ENCODE results near the gene MYO1D. TPM values are rescaled to one million over a fixed set of nuclear protein-coding genes. Genes with fewer than 3 reads are reported as not detected.

MYO1D gene
- total RNA-seq, 1 experiment from 2014 or later, result 23.5 TPM

- Histone ChIP-seq H3K27ac (ENCODE audit: low read length) (no peak overlapping the region), H3K36me3 (ENCODE audit: low read depth, low read length) (no peaks in the 10 kb centered on the region), H4K20me1 (ENCODE audit: low read length) (no peaks in the 10 kb centered on the region), H3F3A (ENCODE audit: low read length, unreplicated experiment) (no peaks in the 10 kb centered on the region), H3K27me3 (ENCODE audit: low read length) (no peaks in the 10 kb centered on the region), H3K9me2 (replicated peaks; ENCODE audit: low read length) (no peaks in the 10 kb centered on the region), H3K4me2 (ENCODE audit: low read length) (no peak overlapping the region), H3K9ac (ENCODE audit: low read length) (no peak overlapping the region), H3K9me3 (ENCODE audit: low read length) (no peaks in the 10 kb centered on the region), H3K4me1 (ENCODE audit: insufficient read depth, low read length) (no peaks in the 10 kb centered on the region), H3K79me2 (ENCODE audit: low read length) (no peaks in the 10 kb centered on the region), H3K4me3 (ENCODE audit: low read length) (no peak overlapping the region), H2AFZ (ENCODE audit: low read length) (no peak overlapping the region)
- no peak for DNase-seq
- ATAC-seq, result no peak
- no peak for TF ChIP-seq EZH2phosphoT487 (IDR thresholded peaks at IDR 0.05; ENCODE audit: borderline replicate concordance, low read length)
- no peak for TF ChIP-seq EZH2 (IDR thresholded peaks at IDR 0.05; ENCODE audit: low read length, unreplicated experiment)
- TF ChIP-seq, protein P1, sequence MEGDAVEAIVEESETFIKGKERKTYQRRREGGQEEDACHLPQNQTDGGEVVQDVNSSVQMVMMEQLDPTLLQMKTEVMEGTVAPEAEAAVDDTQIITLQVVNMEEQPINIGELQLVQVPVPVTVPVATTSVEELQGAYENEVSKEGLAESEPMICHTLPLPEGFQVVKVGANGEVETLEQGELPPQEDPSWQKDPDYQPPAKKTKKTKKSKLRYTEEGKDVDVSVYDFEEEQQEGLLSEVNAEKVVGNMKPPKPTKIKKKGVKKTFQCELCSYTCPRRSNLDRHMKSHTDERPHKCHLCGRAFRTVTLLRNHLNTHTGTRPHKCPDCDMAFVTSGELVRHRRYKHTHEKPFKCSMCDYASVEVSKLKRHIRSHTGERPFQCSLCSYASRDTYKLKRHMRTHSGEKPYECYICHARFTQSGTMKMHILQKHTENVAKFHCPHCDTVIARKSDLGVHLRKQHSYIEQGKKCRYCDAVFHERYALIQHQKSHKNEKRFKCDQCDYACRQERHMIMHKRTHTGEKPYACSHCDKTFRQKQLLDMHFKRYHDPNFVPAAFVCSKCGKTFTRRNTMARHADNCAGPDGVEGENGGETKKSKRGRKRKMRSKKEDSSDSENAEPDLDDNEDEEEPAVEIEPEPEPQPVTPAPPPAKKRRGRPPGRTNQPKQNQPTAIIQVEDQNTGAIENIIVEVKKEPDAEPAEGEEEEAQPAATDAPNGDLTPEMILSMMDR (conservative IDR thresholded peaks at IDR 0.05; ENCODE audit: low read depth, low read length), result no peak
- ChIA-PET CTCF (no interaction called here), POLR2A (ENCODE audit: unreplicated experiment) (no interaction called here)
- BruUV-seq (replicated peaks), result no TSS peak
- intact Hi-C loops (cut with micrococcal nuclease), result no loop called here
These were observed 40.9 kb upstream of the MYO1D start for GRCh38 chr17:32917842-32918241.

DNA sequence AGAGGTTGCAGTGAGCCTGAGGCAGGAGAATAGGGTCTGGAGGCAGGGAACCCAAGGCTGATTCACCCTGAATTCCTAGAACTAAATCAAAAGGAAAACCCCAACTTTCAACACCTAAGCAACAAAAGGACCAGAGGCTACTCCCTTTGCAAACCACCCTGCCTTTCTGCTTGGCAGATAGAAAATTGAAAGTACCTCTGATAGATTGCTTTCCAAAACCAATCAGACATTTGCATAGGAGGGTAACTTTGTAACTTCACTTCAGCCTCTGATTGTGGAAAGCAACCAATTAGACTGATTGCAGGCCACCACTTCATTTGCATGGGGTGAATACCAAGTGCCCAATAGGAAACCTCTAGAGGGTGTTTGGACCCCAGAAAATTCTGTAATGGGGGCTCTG lies 40.2 kb upstream of the MYO1D start:
- DNase-seq, result no peak
- Histone ChIP-seq H3K9me3 (ENCODE audit: low read length) (no peaks in the 10 kb centered on the region), H3K4me2 (ENCODE audit: low read length) (no peak overlapping the region), H3K4me3 (ENCODE audit: low read length) (no peak overlapping the region), H3K27ac (ENCODE audit: low read length) (no peak overlapping the region), H3F3A (ENCODE audit: low read length, unreplicated experiment) (no peaks in the 10 kb centered on the region), H3K27me3 (ENCODE audit: low read length) (no peaks in the 10 kb centered on the region), H3K79me2 (ENCODE audit: low read length) (no peaks in the 10 kb centered on the region), H4K20me1 (ENCODE audit: low read length) (no peaks in the 10 kb centered on the region), H3K36me3 (ENCODE audit: low read depth, low read length) (no peaks in the 10 kb centered on the region), H3K9me2 (replicated peaks; ENCODE audit: low read length) (no peaks in the 10 kb centered on the region), H3K4me1 (ENCODE audit: insufficient read depth, low read length) (peaks cover 7% of the 10 kb centered on the region), H2AFZ (ENCODE audit: low read length) (no peak overlapping the region), H3K9ac (ENCODE audit: low read length) (no peak overlapping the region)
- TF ChIP-seq, protein P1 (conservative IDR thresholded peaks at IDR 0.05; ENCODE audit: low read depth, low read length), result no peak
- no peak for TF ChIP-seq EZH2 (IDR thresholded peaks at IDR 0.05; ENCODE audit: low read length, unreplicated experiment)
- TF ChIP-seq EZH2phosphoT487 (IDR thresholded peaks at IDR 0.05; ENCODE audit: borderline replicate concordance, low read length), result no peak
- intact Hi-C loops (cut with micrococcal nuclease), result no loop called here
- ChIA-PET CTCF (no interaction called here), POLR2A (ENCODE audit: unreplicated experiment) (no interaction called here)
- no peak for ATAC-seq
- BruUV-seq (replicated peaks), result no TSS peak

DNA sequence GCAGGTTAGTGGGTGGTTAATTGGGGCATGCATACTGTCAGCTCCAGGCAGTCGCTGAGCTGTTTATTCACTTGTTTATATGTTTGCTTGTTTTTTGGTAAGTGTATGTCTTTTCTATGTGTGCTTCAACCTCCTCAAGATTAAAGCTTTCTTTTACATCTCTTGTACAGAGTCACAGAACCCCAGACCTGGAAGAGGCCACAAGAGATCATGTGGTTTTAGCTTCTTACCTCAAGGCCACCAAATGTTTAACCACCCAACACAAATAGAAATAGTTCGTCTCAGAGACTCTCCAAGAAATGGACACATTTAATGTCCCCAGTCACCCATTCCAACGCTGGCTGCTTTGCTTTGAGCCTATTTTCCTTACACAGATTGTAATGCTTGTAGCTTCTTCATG lies 39.2 kb upstream of the MYO1D start:
- CTCF ChIA-PET, result no interaction called here
- Histone ChIP-seq H3K4me1 (ENCODE audit: insufficient read depth, low read length) (peaks cover 12% of the 10 kb centered on the region), H3K9me2 (replicated peaks; ENCODE audit: low read length) (no peaks in the 10 kb centered on the region), H3K27me3 (ENCODE audit: low read length) (no peaks in the 10 kb centered on the region), H3F3A (ENCODE audit: low read length, unreplicated experiment) (no peaks in the 10 kb centered on the region), H3K36me3 (ENCODE audit: low read depth, low read length) (no peaks in the 10 kb centered on the region), H2AFZ (ENCODE audit: low read length) (no peak overlapping the region), H4K20me1 (ENCODE audit: low read length) (no peaks in the 10 kb centered on the region), H3K9me3 (ENCODE audit: low read length) (no peaks in the 10 kb centered on the region), H3K9ac (ENCODE audit: low read length) (no peak overlapping the region), H3K4me3 (ENCODE audit: low read length) (no peak overlapping the region), H3K79me2 (ENCODE audit: low read length) (no peaks in the 10 kb centered on the region), H3K27ac (ENCODE audit: low read length) (no peak overlapping the region), H3K4me2 (ENCODE audit: low read length) (no peak overlapping the region)
- no peak for DNase-seq
- TF ChIP-seq EZH2phosphoT487 (IDR thresholded peaks at IDR 0.05; ENCODE audit: borderline replicate concordance, low read length) (no peak), EZH2 (IDR thresholded peaks at IDR 0.05; ENCODE audit: low read length, unreplicated experiment) (no peak)
- intact Hi-C loops (cut with micrococcal nuclease), result no loop called here
- no peak for ATAC-seq
- BruUV-seq (replicated peaks), result no TSS peak
- POLR2A ChIA-PET (ENCODE audit: unreplicated experiment), result no interaction called here
